GM04503 (cell line): ENCODE results near the gene FRMD1.
"Not testable (repeated sequence)": the region's sequence is repeated elsewhere in the genome, so short reads cannot be mapped to it uniquely, and the experiment has no call there.

Experiments used
- DNase-seq: peaks from one replicate; pipeline ENCODE4 v3.0.0-alpha.2; 2012; ENCODE audit warnings: low read depth

Gene FRMD1

DNA sequence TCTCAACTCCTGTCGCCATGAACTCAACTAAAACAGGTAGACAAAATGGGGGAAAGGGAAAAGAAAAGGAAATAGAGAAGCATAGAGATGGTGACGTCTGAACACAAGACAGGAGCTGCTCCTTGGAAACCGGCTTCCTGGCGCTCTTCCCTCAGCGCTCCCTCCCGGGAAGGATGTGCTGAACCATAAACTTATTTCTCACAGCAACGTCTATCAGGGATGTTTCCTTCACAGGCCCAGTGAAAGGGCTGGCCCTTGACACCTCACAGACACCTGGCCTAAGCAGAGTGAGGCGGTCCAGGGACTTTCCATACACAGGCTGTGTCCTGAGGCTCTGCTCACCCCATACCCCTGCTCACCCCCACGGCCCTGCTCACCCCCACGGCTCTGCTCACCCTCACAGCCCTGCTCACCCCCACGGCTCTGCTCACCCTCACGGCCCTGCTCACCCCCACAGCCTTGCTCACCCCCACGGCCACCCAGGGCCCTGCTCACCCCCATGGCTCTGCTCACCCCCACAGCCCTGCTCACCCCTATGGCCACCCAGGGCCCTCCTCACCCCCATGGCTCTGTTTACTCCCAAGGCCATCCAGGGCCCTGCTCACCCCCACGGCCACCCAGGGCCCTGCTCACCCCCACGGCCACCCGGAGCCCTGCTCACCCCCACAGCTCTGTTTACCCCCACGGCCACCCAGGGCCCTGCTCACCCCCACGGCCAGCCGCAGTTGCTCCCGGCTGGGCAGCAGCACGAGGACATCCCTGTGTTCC lies 653 bp downstream of the FRMD1 start:
- no peak for DNase-seq

DNA sequence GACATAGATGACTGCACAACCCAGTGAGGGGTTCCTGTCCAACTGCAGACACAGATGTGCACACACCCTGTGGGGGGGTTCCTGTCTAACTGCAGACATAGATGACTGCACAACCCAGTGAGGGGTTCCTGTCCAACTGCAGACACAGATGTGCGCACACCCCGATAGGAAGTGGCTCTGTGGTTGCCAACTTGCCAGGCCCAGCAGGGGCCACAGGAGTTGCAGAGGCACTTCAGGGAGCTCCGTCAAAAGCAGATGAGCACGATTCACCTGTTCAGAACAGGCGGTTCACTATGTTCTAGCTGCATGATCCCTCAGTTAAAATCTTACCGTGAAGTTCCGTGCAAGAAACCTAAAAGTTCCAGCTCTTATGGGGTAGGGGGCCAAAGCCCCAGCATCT lies 1.6 kb downstream of the FRMD1 start:
- not testable (repeated sequence) for DNase-seq

DNA sequence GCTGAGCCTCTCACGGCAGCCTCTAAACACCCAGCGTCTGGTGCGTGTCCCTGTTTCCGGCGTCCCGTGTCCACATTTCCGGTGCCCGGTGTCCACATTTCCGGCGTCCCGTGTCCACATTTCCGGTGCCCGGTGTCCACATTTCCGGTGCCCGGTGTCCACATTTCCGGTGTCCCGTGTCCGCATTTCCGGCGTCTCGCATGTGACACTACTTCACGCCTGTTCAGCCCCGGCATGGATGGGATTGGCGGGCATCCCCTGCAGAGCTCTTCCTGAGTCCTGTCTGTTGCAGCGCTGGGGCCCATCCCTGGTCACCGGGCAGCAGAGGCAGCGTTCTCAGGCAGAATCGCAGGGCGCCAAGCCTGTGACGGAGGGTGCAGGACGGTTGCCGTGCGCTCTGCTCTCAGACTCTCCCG lies 3.2 kb downstream of the FRMD1 start:
- no peak for DNase-seq

DNA sequence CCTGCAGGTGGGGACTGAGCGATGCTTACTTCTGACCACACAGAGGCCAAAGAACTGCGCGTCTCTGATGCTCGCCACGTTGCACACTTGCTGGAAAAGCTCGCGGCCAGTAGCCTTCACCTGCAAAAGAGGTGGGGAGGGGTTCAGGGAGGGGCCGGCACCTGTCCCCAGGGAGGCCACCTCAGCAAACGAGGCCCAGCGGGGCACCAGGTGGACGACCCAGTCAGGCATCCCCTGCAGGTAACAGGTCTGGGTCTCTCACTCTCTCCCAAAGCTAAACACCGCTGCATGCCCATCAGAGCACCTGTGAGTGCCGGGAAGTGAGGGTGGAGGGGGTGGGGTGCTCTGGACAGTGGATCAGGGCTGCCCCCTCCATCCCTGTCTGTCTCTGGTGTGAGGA lies 3.8 kb downstream of the FRMD1 start:
- DNase-seq, result no peak

DNA sequence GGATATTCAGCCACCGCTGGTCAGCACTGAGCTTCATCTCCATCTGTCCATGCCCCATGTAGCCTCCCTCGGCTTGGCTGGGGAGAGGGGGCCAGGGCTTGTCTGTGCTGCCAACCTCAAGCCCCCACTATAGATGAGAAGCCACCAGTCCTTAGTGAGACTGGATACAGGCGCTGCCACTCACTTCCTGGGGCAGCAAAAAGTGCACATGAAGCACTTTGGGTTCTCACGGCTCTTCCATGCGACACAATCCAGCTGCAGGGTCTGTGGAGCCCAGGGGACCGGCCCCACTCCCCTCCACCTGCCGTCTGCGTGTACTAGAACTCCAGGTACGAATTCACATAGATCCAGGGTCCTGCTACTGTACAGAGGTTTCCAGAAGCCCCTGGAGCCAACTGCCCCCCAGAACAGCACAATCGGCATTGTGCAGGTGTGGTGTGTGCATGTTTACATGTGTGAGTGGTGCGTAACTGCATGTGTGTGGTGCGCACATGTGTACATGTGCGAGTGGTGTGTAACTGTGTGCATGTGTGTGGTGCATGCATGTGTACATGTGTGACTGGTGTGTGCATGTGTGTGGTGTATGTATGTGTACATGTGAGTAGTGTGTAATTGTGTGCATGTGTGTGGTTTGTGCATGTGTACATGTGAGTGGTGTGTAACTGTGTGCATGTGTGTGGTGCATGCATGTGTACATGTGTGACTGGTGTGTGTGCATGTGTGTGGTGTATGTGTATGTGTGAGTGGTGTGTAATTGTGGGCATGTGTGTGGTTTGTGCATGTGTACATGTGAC lies 4.9 kb downstream of the FRMD1 start:
- no peak for DNase-seq

DNA sequence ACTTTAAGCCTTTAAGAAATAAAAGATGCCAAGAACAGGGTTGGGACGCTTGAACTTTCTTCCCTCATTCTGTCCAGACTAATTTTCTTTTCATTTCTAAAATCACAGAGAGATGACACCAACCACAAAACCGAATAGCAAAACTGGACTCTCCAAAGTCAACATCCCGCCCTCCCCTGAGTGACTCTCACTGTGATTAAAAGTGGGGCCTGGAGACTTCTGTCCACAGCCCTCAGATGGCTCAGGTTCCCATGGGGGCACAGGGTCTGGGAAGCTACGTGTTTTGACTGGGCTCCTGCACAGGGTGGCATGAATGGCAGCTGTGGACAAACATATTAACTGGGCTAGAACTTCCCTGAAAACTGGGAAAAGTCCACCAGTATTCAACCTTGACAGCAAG lies 6.3 kb downstream of the FRMD1 start:
- no peak for DNase-seq

DNA sequence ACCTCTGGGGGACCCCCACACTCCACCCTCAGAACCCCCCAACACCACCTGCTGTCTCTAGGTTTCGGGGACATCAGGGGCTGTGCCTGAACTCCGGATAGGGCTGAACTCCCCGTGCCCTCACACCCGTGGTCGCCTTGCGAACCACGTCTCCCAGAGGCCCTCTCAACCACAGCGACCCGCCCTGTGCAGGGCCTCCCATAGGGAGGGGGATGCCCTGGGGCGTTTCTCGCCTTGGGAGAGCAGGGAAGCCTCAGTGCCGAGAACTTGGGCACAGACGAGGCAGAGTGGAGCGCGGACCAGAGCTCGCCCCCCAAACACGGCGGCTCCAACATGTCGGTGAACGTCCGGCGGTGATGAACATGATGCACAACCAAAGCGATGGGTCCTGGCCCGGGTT lies 6.8 kb downstream of the FRMD1 start:
- DNase-seq, result no peak

DNA sequence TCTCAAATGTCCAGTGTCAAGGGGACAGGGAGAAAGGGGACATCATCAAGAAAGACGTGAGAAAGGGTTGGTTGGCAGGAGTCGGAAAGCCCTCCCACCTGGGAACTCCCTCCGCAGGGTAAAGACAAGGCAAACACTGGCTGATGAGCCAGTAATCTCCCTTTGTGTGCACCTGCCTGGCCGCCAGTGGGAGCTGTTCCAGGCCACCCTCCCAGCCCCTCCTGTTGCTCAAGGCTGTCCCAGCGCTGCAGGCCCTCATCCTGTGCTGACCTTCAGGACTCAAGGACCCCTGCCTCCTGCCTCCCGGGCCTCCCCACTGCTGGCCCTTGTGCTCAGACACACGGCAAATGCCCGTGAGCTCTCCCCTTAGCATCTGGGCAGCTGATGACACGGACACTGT lies 7.4 kb downstream of the FRMD1 start:
- no peak for DNase-seq

DNA sequence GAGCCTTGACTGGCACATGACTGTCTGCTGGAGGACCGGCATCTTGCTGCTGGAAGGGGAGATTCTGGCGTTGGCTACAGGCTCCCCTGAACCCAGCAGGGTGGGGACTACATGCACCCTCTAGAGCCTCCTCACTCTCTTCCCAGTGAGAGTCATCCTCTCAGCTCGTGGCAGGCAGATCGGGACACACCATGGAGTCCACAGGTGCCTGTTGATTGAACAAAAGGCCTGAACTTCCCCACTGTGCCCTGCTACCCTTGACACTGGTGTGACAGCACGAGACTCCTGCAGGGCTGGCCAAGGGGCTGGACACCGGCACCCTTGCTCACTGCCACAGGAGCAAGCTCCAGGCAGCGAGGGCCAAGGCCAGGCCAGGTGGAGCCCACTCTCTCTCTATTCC lies 8.2 kb downstream of the FRMD1 start:
- no peak for DNase-seq

DNA sequence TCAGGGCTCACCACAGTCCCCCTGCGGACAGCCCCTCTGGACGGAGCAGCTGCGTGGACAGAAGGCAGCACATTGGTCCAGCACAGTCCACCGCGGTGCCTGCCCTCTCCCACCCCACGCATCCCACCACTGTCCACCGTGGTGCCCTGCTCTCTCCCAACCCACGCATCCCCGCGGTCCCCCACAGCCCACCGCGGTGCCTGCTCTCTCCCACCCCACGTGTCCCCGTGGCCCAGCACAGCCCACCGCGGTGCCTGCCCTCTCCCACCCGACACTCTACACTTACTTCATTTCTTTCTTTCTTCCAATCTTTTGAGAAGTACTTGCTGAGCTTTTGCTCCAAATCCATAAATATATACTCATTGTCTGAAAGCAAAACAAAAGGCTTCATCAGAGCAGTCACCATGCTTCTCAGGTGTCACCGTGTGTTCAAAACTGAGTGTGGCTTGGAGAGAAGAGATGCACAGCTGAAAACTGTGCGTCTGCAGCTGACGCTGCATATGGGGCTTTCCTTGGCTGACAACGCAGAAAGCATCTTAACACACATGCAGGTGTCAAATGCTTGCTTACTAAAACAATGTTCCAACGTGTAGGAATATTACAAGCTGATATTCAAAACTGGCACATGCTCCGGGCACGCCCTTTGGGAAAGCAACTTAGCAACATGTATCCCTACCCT lies 11.8 kb downstream of the FRMD1 start:
- no peak for DNase-seq

DNA sequence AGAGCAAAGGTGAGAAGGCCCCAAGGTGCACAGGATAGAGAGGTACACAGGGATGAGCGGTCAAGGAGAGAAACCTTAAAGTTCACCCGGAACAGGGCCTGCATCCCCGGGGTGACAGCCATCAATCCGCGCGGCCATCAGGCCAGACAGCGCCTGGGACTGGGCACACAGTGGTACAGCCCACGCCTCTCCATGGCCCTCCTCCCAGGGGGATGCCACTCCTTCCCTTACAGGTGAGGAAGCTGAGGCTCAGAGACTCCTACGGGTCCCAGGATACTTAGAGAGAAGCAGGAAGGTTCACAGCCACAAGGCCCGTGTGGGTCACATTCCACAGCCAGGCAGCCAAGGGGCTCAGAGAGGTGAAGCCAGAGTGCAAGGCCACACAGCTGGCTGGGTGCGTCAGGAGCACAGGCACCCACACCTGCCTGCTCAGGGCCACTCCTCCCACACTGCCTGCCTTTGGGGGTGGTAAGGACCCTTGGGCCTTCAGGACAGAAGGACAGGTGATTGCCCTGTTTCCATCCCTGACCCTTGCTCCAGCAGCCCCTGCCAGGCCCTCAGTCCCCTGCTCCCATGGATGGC lies 14.7 kb downstream of the FRMD1 start:
- DNase-seq, result no peak

DNA sequence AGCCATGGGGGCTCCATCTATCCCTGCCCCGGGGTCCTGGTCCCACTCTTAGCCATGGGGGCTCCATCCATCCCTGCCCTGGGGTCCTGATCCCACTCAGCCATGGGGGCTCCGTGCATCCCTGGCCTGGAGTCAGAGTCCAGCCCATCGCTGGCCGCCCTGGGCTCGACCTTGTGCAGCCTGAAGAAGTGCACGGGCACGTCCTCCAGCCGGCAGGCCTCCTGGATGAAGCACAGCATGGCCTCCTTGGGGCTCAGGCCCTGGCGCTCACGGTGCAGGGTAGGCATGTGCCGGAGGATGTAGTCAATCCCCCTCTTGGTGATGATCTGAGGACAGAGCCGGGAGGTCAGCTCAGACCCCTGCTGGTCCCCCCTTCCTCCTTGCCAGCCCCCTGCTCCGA lies 15.6 kb downstream of the FRMD1 start:
- no peak for DNase-seq

DNA sequence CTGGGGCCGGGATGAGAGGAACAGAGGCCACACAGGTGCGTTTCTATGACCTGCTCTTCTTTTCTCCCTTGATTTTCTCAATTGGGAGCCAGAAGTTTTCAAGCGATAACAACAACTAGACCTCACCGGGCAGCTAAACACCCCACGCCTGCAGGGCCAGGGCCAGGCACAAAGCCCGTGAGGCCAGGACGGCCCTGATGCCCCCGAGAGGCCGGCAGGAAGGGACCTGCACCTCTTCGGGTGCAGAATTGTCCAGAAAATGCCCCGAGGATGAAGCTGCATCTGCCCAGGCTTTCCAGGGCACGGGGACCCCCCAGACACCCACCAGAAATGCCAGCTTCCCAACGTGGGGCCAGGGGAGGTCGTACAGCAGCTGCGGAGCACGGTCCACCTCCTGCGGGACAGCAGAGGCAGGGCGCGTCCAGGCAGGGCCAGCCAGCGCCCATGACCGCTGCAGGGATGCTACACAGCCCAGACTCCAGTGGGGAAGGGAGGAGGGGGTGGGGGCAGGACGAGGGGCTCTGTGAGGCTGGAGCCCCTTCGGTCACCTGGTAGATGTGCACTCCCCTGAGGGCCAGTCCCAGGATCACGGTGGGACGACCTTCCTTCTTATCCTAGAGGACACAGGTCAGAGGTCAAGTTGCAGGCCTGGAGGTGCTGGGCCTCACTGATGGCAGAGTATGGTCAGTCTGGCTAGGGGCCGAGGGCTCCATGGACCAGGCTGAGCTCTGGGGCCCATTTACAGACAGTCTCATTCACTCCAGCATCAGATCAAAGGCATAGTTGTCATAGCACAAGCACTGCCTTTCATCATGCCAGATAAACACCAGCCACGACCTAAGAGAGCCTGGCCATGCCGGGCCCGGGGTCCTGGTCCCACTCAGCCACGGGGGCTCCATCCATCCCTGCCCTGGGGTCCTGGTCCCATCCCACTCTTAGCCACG lies 16.4 kb downstream of the FRMD1 start:
- DNase-seq, result no peak

DNA sequence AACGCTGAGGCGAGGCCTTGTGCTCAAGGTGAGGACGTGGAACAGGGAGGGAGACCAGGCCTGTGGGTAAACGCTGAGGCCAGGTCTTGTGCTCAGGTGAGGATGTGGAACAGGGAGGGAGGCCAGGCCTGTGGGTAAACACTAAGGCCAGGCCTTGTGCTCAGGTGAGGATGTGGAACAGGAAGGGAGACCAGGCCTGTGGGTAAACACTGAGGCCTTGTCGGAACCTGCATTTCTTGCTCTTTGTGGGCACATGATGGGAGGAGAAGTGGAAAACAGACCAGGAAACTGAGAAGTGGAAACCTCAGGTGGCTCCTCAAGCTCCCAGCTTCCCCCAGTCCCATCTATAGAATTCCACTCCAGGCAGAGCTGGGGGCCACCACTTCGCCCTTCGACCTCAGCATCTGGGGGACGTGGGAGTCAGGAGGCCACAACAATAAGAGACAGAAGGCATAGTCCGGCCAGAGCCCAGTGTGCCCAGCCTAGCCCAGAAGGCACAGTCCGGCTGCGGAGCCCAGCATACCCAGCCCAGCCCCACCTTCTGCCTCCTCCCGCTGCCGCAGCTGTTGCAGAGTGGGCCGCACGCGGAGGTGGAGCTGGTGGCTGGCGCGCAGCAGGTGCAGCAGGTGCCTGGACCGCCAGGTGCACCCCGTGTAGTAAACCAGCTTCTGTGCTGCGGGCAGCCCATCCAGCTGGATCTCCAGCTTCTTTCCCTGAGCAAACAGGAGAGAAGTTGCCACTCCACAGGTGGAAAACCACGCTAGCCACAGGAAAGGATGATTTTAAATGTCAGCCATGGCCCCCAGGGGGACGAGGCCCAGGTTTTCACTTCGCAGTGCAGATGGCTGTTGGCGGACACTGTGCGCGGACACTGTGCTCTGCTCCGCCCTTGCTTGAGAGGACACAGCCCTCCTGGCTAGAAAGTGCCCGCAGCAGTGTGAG lies 17.5 kb downstream of the FRMD1 start:
- DNase-seq, result no peak

DNA sequence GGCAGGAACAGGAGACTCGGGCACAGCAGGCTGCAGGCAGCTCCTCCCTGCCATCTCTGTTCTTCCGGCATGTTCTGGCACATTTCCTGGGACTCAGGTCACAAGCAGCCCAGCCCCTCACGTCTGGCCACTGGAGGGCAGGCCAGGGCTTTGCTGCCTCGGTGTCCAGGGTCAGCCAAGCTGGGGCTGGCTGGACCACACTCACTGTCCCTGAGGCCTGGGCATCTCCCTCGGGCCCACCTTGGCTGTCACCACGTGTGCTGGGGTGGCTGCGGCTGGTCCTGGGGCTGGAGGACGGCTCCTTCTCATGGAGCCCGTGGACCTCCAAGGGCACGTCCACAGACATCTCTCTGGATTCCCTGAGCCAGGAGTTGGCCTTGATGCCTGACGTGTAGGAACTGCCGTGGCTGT lies 18.5 kb downstream of the FRMD1 start:
- peak; percentile 14 for DNase-seq

DNA sequence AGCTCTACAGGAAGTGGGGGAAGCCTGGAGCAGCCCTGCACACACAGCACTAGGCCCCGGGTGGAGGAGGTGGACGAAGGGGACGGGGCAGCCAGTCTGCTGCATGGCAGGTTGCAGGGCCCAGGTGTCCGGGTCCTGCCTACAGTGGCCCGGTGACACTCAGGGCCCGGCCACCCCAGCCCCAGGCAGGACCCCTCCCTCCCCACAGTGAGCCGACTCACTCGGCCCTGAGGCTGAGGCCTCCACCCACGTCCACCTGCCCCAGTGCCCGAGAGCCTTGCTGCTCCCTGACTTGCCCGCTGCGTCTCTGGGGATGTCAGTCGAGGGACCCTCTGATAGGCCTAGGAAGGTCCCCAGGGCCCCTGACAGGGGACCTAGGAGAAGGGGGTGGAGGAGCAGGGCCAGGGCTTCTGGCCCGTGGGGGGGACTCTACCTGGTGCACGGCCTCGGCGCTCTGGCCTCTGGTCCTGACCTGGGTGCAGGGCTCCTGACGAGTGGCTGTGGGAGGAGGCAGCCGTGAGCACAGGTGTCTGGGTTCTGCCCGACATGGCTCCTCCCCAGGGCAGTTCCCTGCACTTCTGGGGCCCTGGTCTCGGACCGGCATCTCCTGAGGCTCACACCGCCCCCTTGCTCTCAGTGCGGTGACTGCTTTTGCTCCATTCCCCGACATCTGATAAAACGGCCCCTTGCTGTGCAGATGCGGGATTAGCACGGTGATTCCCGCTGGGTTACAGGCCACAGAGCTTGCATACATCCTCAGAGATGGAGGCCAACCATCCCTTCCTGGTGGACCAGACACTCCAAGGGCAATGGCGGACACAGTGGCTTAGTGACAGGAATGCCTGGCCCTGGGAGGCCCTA lies 20.1 kb downstream of the FRMD1 start:
- no peak for DNase-seq

DNA sequence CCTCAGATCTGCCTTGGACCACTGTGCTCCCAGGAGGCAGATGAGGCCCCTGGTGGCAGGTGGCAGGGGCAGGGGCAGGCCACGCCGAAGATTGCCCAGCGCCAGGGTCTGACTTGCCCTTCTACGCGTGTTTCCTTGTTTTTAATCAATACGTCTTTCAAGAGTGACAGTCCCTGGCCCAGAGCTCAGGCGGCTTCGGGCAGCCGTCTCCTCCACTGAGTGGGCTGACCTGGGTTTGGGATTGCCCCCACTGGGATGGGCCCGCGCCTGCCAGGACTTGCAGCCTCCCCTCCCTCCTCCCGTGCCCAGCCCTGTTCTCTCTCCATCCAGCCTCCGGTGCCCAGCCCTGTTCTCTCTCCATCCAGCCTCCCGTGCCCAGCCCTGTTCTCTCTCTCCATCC lies 21.2 kb downstream of the FRMD1 start:
- DNase-seq, result no peak

DNA sequence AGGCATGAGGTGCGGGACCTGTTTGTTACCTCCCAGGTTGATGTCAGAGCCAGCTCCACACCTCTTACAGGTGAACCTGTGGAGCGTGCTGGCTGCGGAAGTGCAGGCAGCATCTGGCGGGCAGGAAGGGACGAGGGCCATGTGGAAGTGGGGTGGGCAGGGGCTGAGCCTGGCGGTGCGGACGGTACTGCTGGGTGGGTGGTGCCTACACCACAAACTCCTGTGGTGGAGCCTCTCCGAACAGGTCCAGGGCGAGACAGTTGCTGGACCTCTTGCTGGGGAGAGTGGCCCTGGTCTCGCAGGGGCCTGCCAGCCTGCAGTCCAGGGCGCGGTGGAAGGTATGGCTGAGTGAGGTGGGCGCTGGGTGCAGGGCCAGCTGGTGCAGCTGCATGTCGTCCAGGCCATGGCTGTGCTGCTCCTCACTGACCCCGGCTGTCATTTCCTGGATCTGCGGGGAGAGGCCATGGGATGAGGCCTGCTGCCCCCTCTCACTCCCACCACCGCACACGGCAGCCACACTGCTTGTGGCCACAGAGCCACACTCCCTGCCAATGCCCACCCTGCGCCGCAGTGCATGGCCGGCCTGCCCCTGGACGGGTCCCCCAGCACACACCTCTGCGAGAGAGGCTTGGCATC lies 22.0 kb downstream of the FRMD1 start:
- DNase-seq, result no peak
